Fibroblast of skin of scalp (primary cell): ENCODE results near the gene BDP1.
"Not testable (repeated sequence)": the region's sequence is repeated elsewhere in the genome, so short reads cannot be mapped to it uniquely, and the experiment has no call there.

Source experiments
- DNase-seq: peaks from one replicate; pipeline ENCODE4 v3.0.0-alpha.2; 2013

The BDP1 gene

GRCh38 chr5:71569748-71570509, 114.5 kb downstream of the BDP1 start:
- DNase-seq, result no peak

GRCh38 chr5:71571811-71572210, 116.4 kb downstream of the BDP1 start:
- DNase-seq, result not testable (repeated sequence)

GRCh38 chr5:71573591-71573990, 118.1 kb downstream of the BDP1 start:
- DNase-seq, result no peak

GRCh38 chr5:71575588-71575987, 120.1 kb downstream of the BDP1 start:
- DNase-seq, result not testable (repeated sequence)

- no peak for DNase-seq
Measured at GRCh38 chr5:71576241-71576640, 120.8 kb downstream of the BDP1 start.

- not testable (repeated sequence) for DNase-seq
Measured at GRCh38 chr5:71577839-71578238, 122.4 kb downstream of the BDP1 start.

GRCh38 chr5:71582945-71583584, 127.6 kb downstream of the BDP1 start:
- DNase-seq, result no peak

GRCh38 chr5:71586052-71586940, 130.8 kb downstream of the BDP1 start:
- DNase-seq, result peak; percentile 25

- peak; percentile 96 for DNase-seq
Measured at GRCh38 chr5:71586941-71587765, 131.7 kb downstream of the BDP1 start, which contains the start of gene MCCC2. TSS of gene MCCC2 (plus strand) at chr5:71587340. CDS start at chr5:71587426, 86 bp downstream.

GRCh38 chr5:71587766-71588532, 132.5 kb downstream of the BDP1 start:
- no peak for DNase-seq

GRCh38 chr5:71588533-71588885, 133.1 kb downstream of the BDP1 start:
- no peak for DNase-seq

- no peak for DNase-seq
Measured at GRCh38 chr5:71589903-71590302, 134.5 kb downstream of the BDP1 start.

- DNase-seq, result no peak
Measured at GRCh38 chr5:71591100-71591499, 135.6 kb downstream of the BDP1 start.

GRCh38 chr5:71596169-71596568, 140.7 kb downstream of the BDP1 start:
- no peak for DNase-seq

GRCh38 chr5:71597001-71597400, 141.6 kb downstream of the BDP1 start:
- no peak for DNase-seq

GRCh38 chr5:71600783-71601182, 145.3 kb downstream of the BDP1 start:
- DNase-seq, result no peak

- DNase-seq, result peak; percentile 86
Measured at GRCh38 chr5:71601222-71602026, 146.0 kb downstream of the BDP1 start.

GRCh38 chr5:71609916-71610315, 154.5 kb downstream of the BDP1 start:
- DNase-seq, result not testable (repeated sequence)

- no peak for DNase-seq
Measured at GRCh38 chr5:71615809-71616208, 160.4 kb downstream of the BDP1 start.
